Measurements from ENCODE around the gene DQX1. TPM values are rescaled to one million over a fixed set of nuclear protein-coding genes. Genes with fewer than 3 reads are reported as not detected.
A peak's percentile ranks its signal among the peaks of the same experiment; 100 is the strongest.

Gene DQX1
- total RNA-seq, 3 donors from 2014 or later (not counting 1 experiment from before 2014, with no cell fraction given) = 0.21 to 0.43 TPM; not detected in 1

- Mint-ChIP-seq H3K27me3 (ENCODE audit: low read depth in 2 of 2) (peaks cover 68 to 80% of the 10 kb centered on the region in 2 donors), H3K4me3 (peak within 1 kb of the TSS; percentile 75), H3K36me3 (no peaks in the 10 kb centered on the region), H3K27ac (peak within 1 kb of the TSS in 1 of 2 donors; percentile 36), H3K4me1 (peaks cover 10 to 20% of the 10 kb centered on the region in 2 donors), H3K9me3 (no peaks in the 10 kb centered on the region)
- TF ChIP-seq CTCF (IDR thresholded peaks at IDR 0.05) = no peak
- DNase-seq (peak in 1 of 2 donors; percentile 36), ATAC-seq (no peak)
- no peak within 1 kb of the TSS for H3K27ac ChIP-seq (ENCODE audit: low read length)
- H3K27me3 ChIP-seq (ENCODE audit: control insufficient read depth, insufficient read depth, low read length) = peaks cover 66% of the 10 kb centered on the region
- H3K4me3 ChIP-seq (ENCODE audit: low read length) = no peak within 1 kb of the TSS
- H3K9me3 ChIP-seq (ENCODE audit: control insufficient read depth, insufficient read depth, low read length) = no peaks in the 10 kb centered on the region
- WGBS (ENCODE audit: insufficient coverage) = 3% methylated on average over 82 of the region's 82 CpGs
- peaks cover 31% of the 10 kb centered on the region for H3K4me1 ChIP-seq (ENCODE audit: control insufficient read depth, insufficient read depth, low read length)
- intact Hi-C loops (cut with micrococcal nuclease) = no loop called here
- no peaks in the 10 kb centered on the region for H3K36me3 ChIP-seq (ENCODE audit: control insufficient read depth, insufficient read depth, low read length)
Observed at GRCh38 chr2:74514368-74515270, 11.4 kb downstream of the DQX1 start, which contains the start of gene TLX2. TSS of gene TLX2 (plus strand) at chr2:74514450. CDS start at chr2:74514807, 357 bp downstream.

GRCh38 chr2:74513605-74514367, 12.2 kb downstream of the DQX1 start:
- H3K27me3 ChIP-seq (ENCODE audit: control insufficient read depth, insufficient read depth, low read length) = peaks cover 65% of the 10 kb centered on the region
- TF ChIP-seq CTCF (IDR thresholded peaks at IDR 0.05) = no peak
- 5% methylated on average over 52 of the region's 52 CpGs for WGBS (ENCODE audit: insufficient coverage)
- H3K9me3 Mint-ChIP-seq = no peaks in the 10 kb centered on the region
- H3K36me3 ChIP-seq (ENCODE audit: control insufficient read depth, insufficient read depth, low read length) = no peaks in the 10 kb centered on the region
- intact Hi-C loops (cut with micrococcal nuclease) = no loop called here
- peak overlapping the region; percentile 13 for H3K4me3 Mint-ChIP-seq
- peak in 1 of 3 donors; percentile 25 for ATAC-seq
- peaks cover 31% of the 10 kb centered on the region for H3K4me1 ChIP-seq (ENCODE audit: control insufficient read depth, insufficient read depth, low read length)
- no peak overlapping the region for H3K4me3 ChIP-seq (ENCODE audit: low read length)
- H3K4me1 Mint-ChIP-seq = peaks cover 10 to 20% of the 10 kb centered on the region in 2 donors
- DNase-seq = peak in 1 of 2 donors; percentile 48
- peaks cover 60 to 74% of the 10 kb centered on the region in 2 donors for H3K27me3 Mint-ChIP-seq (ENCODE audit: low read depth in 2 of 2)
- no peak overlapping the region for H3K27ac ChIP-seq (ENCODE audit: low read length)
- no peaks in the 10 kb centered on the region for H3K36me3 Mint-ChIP-seq
- peak overlapping the region in 1 of 2 donors; percentile 36 for H3K27ac Mint-ChIP-seq
- no peaks in the 10 kb centered on the region for H3K9me3 ChIP-seq (ENCODE audit: control insufficient read depth, insufficient read depth, low read length)

GRCh38 chr2:74512744-74513604, 13.1 kb downstream of the DQX1 start:
- WGBS (ENCODE audit: insufficient coverage) = 9% methylated on average over 35 of the region's 36 CpGs

More at GRCh38 chr2:74512744-74513604, 13.1 kb downstream of the DQX1 start:
- H3K4me1 ChIP-seq (ENCODE audit: control insufficient read depth, insufficient read depth, low read length) = peaks cover 36% of the 10 kb centered on the region
- TF ChIP-seq CTCF (IDR thresholded peaks at IDR 0.05) = no peak
- H3K27me3 ChIP-seq (ENCODE audit: control insufficient read depth, insufficient read depth, low read length) = peaks cover 57% of the 10 kb centered on the region
- H3K9me3 ChIP-seq (ENCODE audit: control insufficient read depth, insufficient read depth, low read length) = no peaks in the 10 kb centered on the region
- H3K27ac ChIP-seq (ENCODE audit: low read length) = no peak overlapping the region
- H3K9me3 Mint-ChIP-seq = no peaks in the 10 kb centered on the region
- DNase-seq = no peak
- intact Hi-C loops (cut with micrococcal nuclease) = no loop called here
- peaks cover 18 to 27% of the 10 kb centered on the region in 2 donors for H3K4me1 Mint-ChIP-seq
- H3K4me3 ChIP-seq (ENCODE audit: low read length) = no peak overlapping the region
- no peaks in the 10 kb centered on the region for H3K36me3 Mint-ChIP-seq
- ATAC-seq = no peak
- no peaks in the 10 kb centered on the region for H3K36me3 ChIP-seq (ENCODE audit: control insufficient read depth, insufficient read depth, low read length)
- peak overlapping the region in 1 of 2 donors; percentile 36 for H3K27ac Mint-ChIP-seq
- peaks cover 51 to 71% of the 10 kb centered on the region in 2 donors for H3K27me3 Mint-ChIP-seq (ENCODE audit: low read depth in 2 of 2)
- no peak overlapping the region for H3K4me3 Mint-ChIP-seq
